Measurements from ENCODE around the gene MIB2. TPM values are rescaled to one million over a fixed set of nuclear protein-coding genes. Genes with fewer than 3 reads are reported as not detected.

The MIB2 gene
- total RNA-seq, 2 experiments from 2014 or later, result 40.0 to 42.8 TPM

- Mint-ChIP-seq H3K27me3 (no peaks in the 10 kb centered on the region), H3K36me3 (ENCODE audit: low read depth) (peaks cover 2% of the 10 kb centered on the region), H3K9me3 (no peaks in the 10 kb centered on the region), H3K4me3 (no peak overlapping the region), H3K27ac (no peak overlapping the region), H3K4me1 (peaks cover 13% of the 10 kb centered on the region)
- DNase-seq, result no peak
- ChIA-PET POLR2A (no interaction called here), CTCF (no interaction called here)
Observed at GRCh38 chr1:1621173-1622009, 6.1 kb downstream of the MIB2 start.

GRCh38 chr1:1622010-1622787 is 6.9 kb downstream of the MIB2 start:
- peaks cover 6% of the 10 kb centered on the region for H3K4me1 Mint-ChIP-seq
- H3K9me3 Mint-ChIP-seq, result no peaks in the 10 kb centered on the region
- H3K27me3 Mint-ChIP-seq, result no peaks in the 10 kb centered on the region
- ChIA-PET POLR2A (no interaction called here), CTCF (no interaction called here)
- no peak for DNase-seq
- no peak overlapping the region for H3K27ac Mint-ChIP-seq
- peaks cover 1% of the 10 kb centered on the region for H3K36me3 Mint-ChIP-seq (ENCODE audit: low read depth)
- no peak overlapping the region for H3K4me3 Mint-ChIP-seq

- no peak for DNase-seq
- Mint-ChIP-seq H3K36me3 (ENCODE audit: low read depth) (no peaks in the 10 kb centered on the region), H3K4me1 (peaks cover under 1% of the 10 kb centered on the region), H3K27ac (no peak overlapping the region), H3K27me3 (no peaks in the 10 kb centered on the region), H3K4me3 (no peak overlapping the region), H3K9me3 (no peaks in the 10 kb centered on the region)
- ChIA-PET POLR2A (no interaction called here), CTCF (no interaction called here)
Observed at GRCh38 chr1:1622788-1623094, 7.4 kb downstream of the MIB2 start.

- no peak overlapping the region for H3K27ac Mint-ChIP-seq
- DNase-seq, result no peak
- H3K9me3 Mint-ChIP-seq, result no peaks in the 10 kb centered on the region
- CTCF ChIA-PET, result no interaction called here
- H3K4me3 Mint-ChIP-seq, result no peak overlapping the region
- H3K27me3 Mint-ChIP-seq, result no peaks in the 10 kb centered on the region
- no peaks in the 10 kb centered on the region for H3K36me3 Mint-ChIP-seq (ENCODE audit: low read depth)
- POLR2A ChIA-PET, result no interaction called here
- H3K4me1 Mint-ChIP-seq, result no peaks in the 10 kb centered on the region
Observed at GRCh38 chr1:1623181-1623630, 7.9 kb downstream of the MIB2 start.

- no peaks in the 10 kb centered on the region for H3K9me3 Mint-ChIP-seq
- no peaks in the 10 kb centered on the region for H3K4me1 Mint-ChIP-seq
- no peak overlapping the region for H3K4me3 Mint-ChIP-seq
- no peaks in the 10 kb centered on the region for H3K36me3 Mint-ChIP-seq (ENCODE audit: low read depth)
- ChIA-PET CTCF (interaction anchor here (0.5 kb wide), 1 partner anchor 20 kb away, joined by 6 read pairs; no protein-coding TSS in a partner anchor), POLR2A (no interaction called here)
- no peak for DNase-seq
- H3K27me3 Mint-ChIP-seq, result no peaks in the 10 kb centered on the region
- H3K27ac Mint-ChIP-seq, result no peak overlapping the region
Observed at GRCh38 chr1:1623631-1624442, 8.5 kb downstream of the MIB2 start.

- CTCF ChIA-PET, result no interaction called here
Observed at GRCh38 chr1:1624443-1625403, 9.4 kb downstream of the MIB2 start.

GRCh38 chr1:1625404-1625775 is 10.1 kb downstream of the MIB2 start:
- ChIA-PET CTCF (no interaction called here), POLR2A (no interaction called here)
- no peak overlapping the region for H3K27ac Mint-ChIP-seq
- DNase-seq, result no peak
- H3K27me3 Mint-ChIP-seq, result peaks cover 2% of the 10 kb centered on the region
- H3K4me3 Mint-ChIP-seq, result no peak overlapping the region
- H3K36me3 Mint-ChIP-seq (ENCODE audit: low read depth), result peaks cover 2% of the 10 kb centered on the region
- H3K4me1 Mint-ChIP-seq, result peaks cover 6% of the 10 kb centered on the region
- no peaks in the 10 kb centered on the region for H3K9me3 Mint-ChIP-seq

More at GRCh38 chr1:1624443-1625403, 9.4 kb downstream of the MIB2 start:
- Mint-ChIP-seq H3K36me3 (ENCODE audit: low read depth) (no peaks in the 10 kb centered on the region), H3K4me1 (peaks cover under 1% of the 10 kb centered on the region), H3K27ac (no peak overlapping the region), H3K9me3 (no peaks in the 10 kb centered on the region), H3K27me3 (no peaks in the 10 kb centered on the region), H3K4me3 (no peak overlapping the region)
- POLR2A ChIA-PET, result no interaction called here
- no peak for DNase-seq

- CTCF ChIA-PET, result interaction anchor here (0.9 kb wide), 1 partner anchor 10 kb away, joined by 3 read pairs; the partner anchor contains the start of gene MIB2
- peaks cover 2% of the 10 kb centered on the region for H3K36me3 Mint-ChIP-seq (ENCODE audit: low read depth)
- peaks cover 6% of the 10 kb centered on the region for H3K4me1 Mint-ChIP-seq
- POLR2A ChIA-PET, result no interaction called here
- no peak overlapping the region for H3K27ac Mint-ChIP-seq
- DNase-seq, result no peak
- no peaks in the 10 kb centered on the region for H3K9me3 Mint-ChIP-seq
- H3K27me3 Mint-ChIP-seq, result peaks cover 2% of the 10 kb centered on the region
- H3K4me3 Mint-ChIP-seq, result no peak overlapping the region
Observed at GRCh38 chr1:1625824-1626206, 10.5 kb downstream of the MIB2 start.

- peaks cover 6% of the 10 kb centered on the region for H3K4me1 Mint-ChIP-seq
- H3K36me3 Mint-ChIP-seq (ENCODE audit: low read depth), result peaks cover 2% of the 10 kb centered on the region
- POLR2A ChIA-PET, result no interaction called here
- no peaks in the 10 kb centered on the region for H3K9me3 Mint-ChIP-seq
- no peak for DNase-seq
- H3K27ac Mint-ChIP-seq, result no peak overlapping the region
- peaks cover 3% of the 10 kb centered on the region for H3K27me3 Mint-ChIP-seq
- CTCF ChIA-PET, result interaction anchor here (0.9 kb wide), 1 partner anchor 10 kb away, joined by 3 read pairs; the partner anchor contains the start of gene MIB2
- H3K4me3 Mint-ChIP-seq, result no peak overlapping the region
Observed at GRCh38 chr1:1626207-1627141, 11.2 kb downstream of the MIB2 start.

- Mint-ChIP-seq H3K27me3 (peaks cover 4% of the 10 kb centered on the region), H3K9me3 (no peaks in the 10 kb centered on the region), H3K4me3 (no peak overlapping the region), H3K36me3 (ENCODE audit: low read depth) (peaks cover 2% of the 10 kb centered on the region), H3K4me1 (peaks cover 7% of the 10 kb centered on the region), H3K27ac (no peak overlapping the region)
- DNase-seq, result no peak
- ChIA-PET CTCF (no interaction called here), POLR2A (no interaction called here)
Observed at GRCh38 chr1:1627261-1627828, 12.0 kb downstream of the MIB2 start.

All from activated CD4-positive, alpha-beta T cell treated with anti-CD3 and anti-CD28 coated beads, Interleukin-2, amount 10 ng/mL, durations not matched to agents 7 days and 5 days (primary cell).